Pons (tissue), 1 donor: ENCODE results near the gene GH2.

Experiments used
- DNase-seq: peaks from one replicate; pipeline ENCODE4 v3.0.0-alpha.2; 2016; ENCODE audit warnings: low spot score

GH2 gene

GRCh38 chr17:63840591-63841349, 41.0 kb downstream of the GH2 start:
- DNase-seq, result peak; percentile 80

GRCh38 chr17:63838631-63839171, 43.0 kb downstream of the GH2 start:
- peak; percentile 92 for DNase-seq

- no peak for DNase-seq
These were observed 43.7 kb downstream of the GH2 start for GRCh38 chr17:63837962-63838600.

GRCh38 chr17:63837480-63837879, 44.3 kb downstream of the GH2 start:
- DNase-seq, result no peak

GRCh38 chr17:63836811-63837210, 44.9 kb downstream of the GH2 start:
- no peak for DNase-seq

DNA sequence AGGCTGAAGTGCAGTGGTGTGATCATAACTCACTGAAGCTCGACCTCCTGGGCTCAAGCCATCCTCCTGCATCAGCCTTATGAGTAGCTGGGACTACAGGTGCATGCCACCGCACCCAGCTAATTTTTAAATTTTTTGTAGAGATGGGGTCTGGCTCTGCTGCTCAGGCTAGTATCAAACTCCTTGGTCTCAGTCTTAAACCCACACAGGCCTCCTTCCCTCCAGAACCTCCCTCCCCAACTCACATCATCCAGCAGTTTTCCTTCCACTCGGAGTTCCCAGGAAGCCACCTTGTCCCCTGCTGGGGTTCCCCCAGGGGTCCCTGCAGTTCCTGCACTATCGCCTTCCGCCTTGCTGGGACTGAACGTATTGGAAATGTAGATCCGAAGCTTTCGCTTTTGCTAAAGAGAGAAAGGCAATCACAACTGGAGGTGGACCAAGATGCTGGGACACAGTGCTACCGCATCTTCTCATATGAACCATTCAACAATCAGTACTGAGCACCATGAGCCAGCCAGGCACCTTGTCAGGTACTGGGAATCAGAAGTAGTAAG, 46.5 kb downstream of the GH2 start:
- DNase-seq, result no peak

GRCh38 chr17:63834431-63835166, 47.1 kb downstream of the GH2 start:
- DNase-seq, result peak; percentile 85

DNA sequence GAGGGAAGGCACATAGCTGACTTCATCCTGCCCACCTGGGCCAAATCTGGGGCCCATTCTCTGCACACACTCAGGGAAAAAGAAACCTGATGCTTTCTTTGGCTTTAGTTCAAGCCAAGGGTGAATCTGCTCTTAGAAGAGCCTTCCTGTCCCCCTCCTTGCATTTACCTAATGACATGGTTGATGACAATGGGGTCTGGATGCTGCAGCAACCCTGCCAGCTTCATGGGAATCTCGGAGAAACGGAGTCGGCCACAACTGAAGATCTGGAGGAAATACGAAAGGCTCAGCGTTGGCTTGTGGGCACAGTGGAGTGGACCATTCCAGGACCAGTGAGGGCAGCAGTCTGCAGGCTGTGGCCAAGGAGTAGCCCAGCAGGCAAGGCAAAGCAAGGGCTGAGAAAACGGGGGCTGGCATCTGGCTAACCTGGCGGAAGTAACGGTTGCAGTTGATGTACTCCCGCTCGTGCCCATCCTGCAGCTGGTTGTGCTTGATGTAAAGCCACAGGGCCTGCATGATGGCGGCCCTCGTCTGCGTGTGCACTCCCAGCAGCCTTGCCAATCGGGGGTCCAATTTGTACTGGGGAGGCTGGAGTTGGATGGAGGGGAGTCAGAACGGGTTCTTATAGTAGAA, 47.9 kb downstream of the GH2 start:
- DNase-seq, result no peak

- no peak for DNase-seq
These were observed 48.6 kb downstream of the GH2 start for GRCh38 chr17:63833026-63833740.

- no peak for DNase-seq
These were observed 49.3 kb downstream of the GH2 start for GRCh38 chr17:63832455-63832854.

DNA sequence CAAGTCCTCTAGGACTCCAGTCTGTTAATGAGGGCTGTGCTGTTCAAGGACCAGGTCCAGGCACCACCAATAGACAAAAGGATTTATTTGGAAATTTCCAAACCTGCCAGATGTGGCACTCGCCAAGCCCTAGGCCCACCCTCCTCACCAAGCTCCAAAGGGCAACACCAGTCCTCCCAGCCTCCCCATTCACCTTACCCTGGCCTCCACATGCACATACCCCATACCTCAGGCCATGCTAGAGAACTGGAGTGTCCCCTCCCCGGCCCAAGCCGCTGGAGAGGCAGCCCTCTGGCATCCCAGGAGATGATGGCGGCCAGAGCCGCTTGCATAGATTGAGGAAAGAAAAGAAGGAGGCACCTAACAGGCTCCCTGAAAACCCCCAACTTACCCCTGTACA, 49.7 kb downstream of the GH2 start:
- DNase-seq, result no peak

- no peak for DNase-seq
These were observed 50.2 kb downstream of the GH2 start for GRCh38 chr17:63831505-63831904.

- DNase-seq, result no peak
These were observed 50.7 kb downstream of the GH2 start for GRCh38 chr17:63830904-63831491.

GRCh38 chr17:63830278-63830677, 51.5 kb downstream of the GH2 start:
- DNase-seq, result no peak
